Measurements from ENCODE around the gene HSFX3.

DNA sequence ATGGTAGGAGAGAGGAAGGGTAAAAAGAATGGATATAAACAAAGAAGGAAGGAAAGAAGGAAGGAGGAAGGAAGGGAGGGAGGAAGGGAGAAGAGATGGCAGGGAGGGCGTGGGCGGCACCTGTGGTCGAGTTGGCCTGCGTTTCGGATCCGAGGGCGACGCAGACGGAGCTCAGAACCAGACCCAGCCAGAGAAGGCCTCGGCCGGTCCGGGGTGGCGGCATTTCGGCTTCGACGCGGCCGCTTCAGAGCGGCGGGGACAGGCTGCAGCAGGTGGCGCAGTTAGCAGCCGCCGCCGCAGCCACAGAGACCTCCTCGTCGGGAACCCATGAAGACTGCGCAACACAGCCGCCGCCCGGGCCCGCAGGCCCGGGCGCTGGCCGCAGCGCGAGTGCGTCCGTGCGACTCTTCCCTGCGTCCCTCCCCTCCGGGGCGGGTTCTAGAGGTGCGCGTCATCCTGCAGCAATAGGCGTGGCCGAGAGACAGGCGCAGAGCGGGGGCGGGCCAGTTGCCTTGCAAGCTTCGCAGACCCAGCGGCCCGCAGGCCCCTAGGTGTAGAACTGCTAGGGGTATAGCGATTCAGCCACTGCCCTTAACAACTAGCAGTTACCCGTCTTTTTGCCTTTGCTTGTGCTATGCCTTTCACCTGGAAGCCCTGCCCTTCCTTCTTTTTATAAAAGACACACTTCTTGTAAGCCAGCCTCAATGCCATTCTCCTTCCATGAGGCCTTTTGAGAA lies 44.6 kb downstream of the HSFX3 start, which contains the start of gene IDS:
- TF ChIP-seq EZH2 (IDR thresholded peaks at IDR 0.05) (no peak), POLR2AphosphoS5 (IDR thresholded peaks at IDR 0.05; ENCODE audit: borderline replicate concordance, low read depth, low read length) (peak; percentile 63)

All from SK-N-MC (cell line).